ENCODE data around the gene LRTM2. TPM values are rescaled to one million over a fixed set of nuclear protein-coding genes. Genes with fewer than 3 reads are reported as not detected.

Gene LRTM2
- polyA plus RNA-seq, 1 donor from 2014 or later = 2.4 TPM

Other genes with a start within 250 kb of the LRTM2 start
- 15.1 and 21.8 TPM in 2 replicates for gene FBXL14, start 226.0 kb upstream of the LRTM2 start, polyA plus RNA-seq
- 17.0 and 17.4 TPM in 2 replicates for gene WNT5B, start 191.3 kb upstream of the LRTM2 start, polyA plus RNA-seq
- gene ADIPOR2, start 129.5 kb upstream of the LRTM2 start, polyA plus RNA-seq = 18.5 and 20.7 TPM in 2 replicates
- gene CACNA2D4, start 98.1 kb downstream of the LRTM2 start, polyA plus RNA-seq = not detected in 2 replicates
- 12.5 and 14.1 TPM in 2 replicates for gene DCP1B, start 183.9 kb downstream of the LRTM2 start, polyA plus RNA-seq
- gene CACNA1C, start 232.4 kb downstream of the LRTM2 start, polyA plus RNA-seq = 9.7 and 10.0 TPM in 2 replicates